HCT116 (cell line): ENCODE results near the gene MYO1B. TPM values are rescaled to one million over a fixed set of nuclear protein-coding genes. Genes with fewer than 3 reads are reported as not detected.

Experiments used
- ATAC-seq: fragments of 200-7000 bp; cut with Tn5 transposase; 2 replicates; pipeline ENCODE4 v1.9.1; 2020; ENCODE audit warnings: mild to moderate bottlenecking, moderate library complexity
- BruUV-seq: library from RNA; stranded (reverse); fragments of 400-500 nt; replicated peaks from 2 replicates; lab custom pipeline; 2021; lab: Mats Ljungman, UMichigan
- CTCF ChIA-PET: fragments of 300-600 bp; sonication (Branson Sonifier 250); formaldehyde crosslinking; loops from one replicate; lab custom pipeline; 2021; ENCODE audit warnings: antibody characterized with exemption; lab: Charles Lee
- POLR2A ChIA-PET: fragments of 300-600, 350-600 bp; sonication (Branson Sonifier 250); formaldehyde crosslinking; loops from one replicate; lab custom pipeline; 2021; ENCODE audit warnings: antibody characterized with exemption; lab: Charles Lee
- RAD21 ChIA-PET, 2 experiments: fragments of 300-600 bp; sonication (Branson Sonifier 250); formaldehyde crosslinking; loops; one replicate each; lab custom pipeline; 2023; ENCODE audit warnings: low total read pairs in 2 of 2; ENCODE audit not compliant: uncharacterized antibody in 2 of 2, unreplicated experiment in 2 of 2, low non-redundant PET in 1 of 2; lab: Charles Lee
- DNase-seq: peaks from one replicate; pipeline ENCODE4 v3.0.0-alpha.2; 2010; ENCODE audit warnings: low read depth, low spot score
- H2AFZ ChIP-seq: fragments of 200-600 bp; shearing (Covaris generic), sonication (generic); 2 replicates; pipeline ENCODE4 v1.6.1; 2017; ENCODE audit warnings: low read depth, mixed run types, mixed read lengths, antibody characterized with exemption, low read length; ENCODE audit not compliant: poor library complexity, severe bottlenecking
- H3K27ac ChIP-seq: 2 replicates; pipeline ENCODE4 v1.5.1; 2012; ENCODE audit warnings: low read depth, low read length
- H3K27me3 ChIP-seq: fragments of 200-600 bp; sonication (generic); 2 replicates; pipeline ENCODE4 v1.6.1; 2016; ENCODE audit warnings: mixed run types, low read length, mixed read lengths; ENCODE audit not compliant: insufficient read depth
- H3K36me3 ChIP-seq, 2 experiments: fragments of 200-500 bp in 1 of 2; fragments of 200-600 bp in 1 of 2; sonication (Bioruptor generic) in 1 of 2; sonication (generic) in 1 of 2; 2 replicates each; pipeline versions ENCODE4 v1.5.1 to v1.6.1; 2014 to 2016; ENCODE audit warnings: low read length in 2 of 2, inconsistent platforms in 1 of 2, mixed read lengths in 1 of 2, mixed run types in 1 of 2; ENCODE audit not compliant: insufficient read depth in 2 of 2, control insufficient read depth in 1 of 2
- H3K4me1 ChIP-seq, 2 experiments: fragments of 200-600 bp in 1 of 2; sonication (generic) in 1 of 2; 2 replicates each; pipeline versions ENCODE4 v1.5.1 to v1.6.1; 2012 to 2017; ENCODE audit warnings: low read length in 2 of 2, inconsistent platforms in 1 of 2, mild to moderate bottlenecking in 1 of 2, mixed read lengths in 1 of 2, mixed run types in 1 of 2, moderate library complexity in 1 of 2; ENCODE audit not compliant: insufficient read depth in 2 of 2, control insufficient read depth in 1 of 2
- H3K4me2 ChIP-seq: fragments of 200-600 bp; sonication (generic); 2 replicates; pipeline ENCODE4 v1.6.1; 2017; ENCODE audit warnings: mixed run types, low read length, mixed read lengths
- H3K4me3 ChIP-seq, 2 experiments: fragments of 200-600 bp in 1 of 2; sonication (generic) in 1 of 2; replicated peaks in 1 of 2; 2 replicates each; pipeline ENCODE4 v1.5.1; 2011 to 2016; ENCODE audit warnings: low read length in 2 of 2, control low read depth in 1 of 2, low read depth in 1 of 2, mild to moderate bottlenecking in 1 of 2, mixed read lengths in 1 of 2, mixed run types in 1 of 2
- H3K79me2 ChIP-seq: fragments of 200-600 bp; sonication (generic); 2 replicates; pipeline ENCODE4 v1.6.1; 2017; ENCODE audit warnings: mild to moderate bottlenecking, mixed run types, low read length, moderate library complexity, mixed read lengths; ENCODE audit not compliant: insufficient read depth
- H3K9ac ChIP-seq: fragments of 200-600 bp; sonication (generic); 2 replicates; pipeline ENCODE4 v1.6.1; 2016; ENCODE audit warnings: low read length, mixed read lengths
- H3K9me2 ChIP-seq: fragments of 200-600 bp; sonication (generic), shearing (Covaris generic); 2 replicates; pipeline ENCODE4 v1.6.1; 2017; ENCODE audit warnings: mixed run types, mild to moderate bottlenecking, moderate library complexity; ENCODE audit not compliant: insufficient read depth
- H3K9me3 ChIP-seq, 2 experiments: fragments of 200-500 bp in 1 of 2; fragments of 200-600 bp in 1 of 2; sonication (Bioruptor generic) in 1 of 2; sonication (generic) in 1 of 2; 2 replicates each; pipeline ENCODE4 v1.6.1; 2014 to 2017; ENCODE audit warnings: low read length in 2 of 2, mixed read lengths in 2 of 2, inconsistent platforms in 1 of 2, low read depth in 1 of 2, mild to moderate bottlenecking in 1 of 2, mixed run types in 1 of 2, moderate library complexity in 1 of 2; ENCODE audit not compliant: control insufficient read depth in 1 of 2, insufficient read depth in 1 of 2
- H4K20me1 ChIP-seq: fragments of 200-600 bp; sonication (generic), shearing (Covaris generic); 2 replicates; pipeline ENCODE4 v1.6.1; 2017; ENCODE audit warnings: mixed run types, mild to moderate bottlenecking, moderate library complexity; ENCODE audit not compliant: insufficient read depth
- CBX3 ChIP-seq: IDR thresholded peaks from 2 replicates; pipeline ENCODE4 v1.6.1; 2012; ENCODE audit warnings: low read depth
- CEBPB ChIP-seq: IDR thresholded peaks from 2 replicates; pipeline ENCODE4 v1.6.1; 2012; ENCODE audit warnings: low read depth
- EGR1 ChIP-seq: IDR thresholded peaks from 2 replicates; pipeline ENCODE4 v1.6.1; 2012; ENCODE audit warnings: low read depth
- ELF1 ChIP-seq: IDR thresholded peaks from 2 replicates; pipeline ENCODE4 v1.6.1; 2012; ENCODE audit warnings: low read depth, borderline replicate concordance
- MAX ChIP-seq: IDR thresholded peaks from 2 replicates; pipeline ENCODE4 v1.6.1; 2012
- POLR2A ChIP-seq: IDR thresholded peaks from 2 replicates; pipeline ENCODE4 v1.7.0; 2011; ENCODE audit warnings: borderline replicate concordance; ENCODE audit not compliant: insufficient read depth, insufficient read length; ENCODE audit errors: extremely low read depth
- POLR2AphosphoS5 ChIP-seq: IDR thresholded peaks from 2 replicates; pipeline ENCODE4 v1.6.1; 2011; ENCODE audit warnings: mild to moderate bottlenecking, low read depth, low read length, moderate library complexity
- REST ChIP-seq: IDR thresholded peaks from 2 replicates; pipeline ENCODE4 v1.6.1; 2012; ENCODE audit warnings: low read depth
- SIN3A ChIP-seq: IDR thresholded peaks from 2 replicates; pipeline ENCODE4 v1.6.1; 2012; ENCODE audit warnings: low read depth
- TCF7L2 ChIP-seq: IDR thresholded peaks from 2 replicates; pipeline ENCODE4 v1.7.0; 2011; ENCODE audit warnings: borderline replicate concordance, inconsistent platforms; ENCODE audit not compliant: insufficient read depth, insufficient read length; ENCODE audit errors: extremely low read depth
- ZBTB33 ChIP-seq: IDR thresholded peaks from 2 replicates; pipeline ENCODE4 v1.6.1; 2011; ENCODE audit warnings: mild to moderate bottlenecking, low read length, moderate library complexity; ENCODE audit not compliant: insufficient replicate concordance; ENCODE audit errors: extremely low read depth
- intact Hi-C: fragments of 100-400 bp; cut with micrococcal nuclease; formaldehyde crosslinking; loops from 2 replicates; pipeline ENCODE4 v1.10.0; 2022
- total RNA-seq: library from RNA; stranded (reverse); gene quantifications from one replicate; pipeline ENCODE4 v1.2.1, GENCODE V29; 2021; ENCODE audit not compliant: unreplicated experiment

The MYO1B gene
- total RNA-seq, 1 experiment from 2014 or later = 51.7 TPM

DNA sequence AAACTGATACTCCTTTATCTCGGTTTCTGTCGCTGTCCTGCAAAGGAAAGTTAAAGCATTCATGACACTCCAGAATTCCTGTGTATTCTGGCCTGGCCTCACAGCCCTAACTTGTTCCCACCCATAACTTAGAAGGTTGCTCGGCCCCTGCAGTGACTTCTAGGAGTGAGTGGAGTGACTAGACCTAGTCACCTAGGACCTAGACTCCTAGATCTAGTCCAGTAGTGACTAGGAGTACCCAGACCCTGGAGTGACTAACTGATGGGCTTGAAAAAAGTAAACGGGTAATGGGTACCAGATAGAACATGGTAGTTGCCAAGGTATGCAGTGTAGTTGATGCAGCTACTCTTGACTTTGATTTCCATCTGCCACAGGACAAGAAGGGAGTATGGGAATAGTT lies 181.8 kb downstream of the MYO1B start:
- CTCF ChIA-PET = no interaction called here
- RAD21 ChIA-PET = no interaction called here
- no peak for ATAC-seq

More for the DNA sequence above, 181.8 kb downstream of the MYO1B start:
- Histone ChIP-seq H3K9me3 (no peaks in the 10 kb centered on the region), H3K4me3 (no peak overlapping the region), H3K36me3 (no peaks in the 10 kb centered on the region), H3K9ac (no peak overlapping the region), H3K79me2 (no peaks in the 10 kb centered on the region), H3K27ac (no peak overlapping the region), H3K9me2 (no peaks in the 10 kb centered on the region), H3K4me1 (no peaks in the 10 kb centered on the region), H3K27me3 (no peaks in the 10 kb centered on the region), H4K20me1 (no peaks in the 10 kb centered on the region), H2AFZ (no peak overlapping the region), H3K4me2 (no peak overlapping the region)
- no TSS peak for BruUV-seq
- POLR2A ChIA-PET = no interaction called here
- intact Hi-C loops = no loop called here
- no peak for DNase-seq
- TF ChIP-seq SIN3A (no peak), ELF1 (no peak), CBX3 (no peak), POLR2A (no peak), CEBPB (no peak), TCF7L2 (no peak), REST (no peak), EGR1 (no peak), POLR2AphosphoS5 (no peak), MAX (no peak), ZBTB33 (no peak)
